ENCODE data around the gene TXNDC16. TPM values are rescaled to one million over a fixed set of nuclear protein-coding genes. Genes with fewer than 3 reads are reported as not detected.

TXNDC16 gene
- total and polyA plus RNA-seq, 5 donors from 2014 or later, result 4.3 to 19.5 (median 5.1) TPM

Other genes with a start within 250 kb of the TXNDC16 start
- gene PTGER2, start 238.2 kb downstream of the TXNDC16 start, total RNA-seq, result 23.1 TPM
- gene PTGER2, start 238.2 kb downstream of the TXNDC16 start, polyA plus RNA-seq, result 100 to 1,000 TPM in 1 of 4 donors, 10 to 100 TPM in 3; 56.7 to 138 (median 84.7) TPM
- 0.22 TPM for gene GPR137C, start 331 bp upstream of the TXNDC16 start, total RNA-seq
- under 1 TPM in 1 of 4 donors, not detected in 3; 0.06 TPM for gene GPR137C, start 331 bp upstream of the TXNDC16 start, polyA plus RNA-seq
- 72.9 TPM for gene ERO1A, start 143.1 kb upstream of the TXNDC16 start, total RNA-seq
- gene ERO1A, start 143.1 kb upstream of the TXNDC16 start, polyA plus RNA-seq, result 10 to 100 TPM; 48.3 to 71.5 (median 63.4) TPM
- gene PSMC6, start 154.7 kb upstream of the TXNDC16 start, total RNA-seq, result 110 TPM
- 10 to 100 TPM; 69.7 to 83.0 (median 75.7) TPM for gene PSMC6, start 154.7 kb upstream of the TXNDC16 start, polyA plus RNA-seq
- 34.0 TPM for gene STYX, start 177.7 kb upstream of the TXNDC16 start, total RNA-seq
- gene STYX, start 177.7 kb upstream of the TXNDC16 start, polyA plus RNA-seq, result 10 to 100 TPM; 33.0 to 45.2 (median 38.0) TPM
- 7.9 TPM for gene GNPNAT1, start 239.1 kb upstream of the TXNDC16 start, total RNA-seq
- 10 to 100 TPM; 13.7 to 14.2 (median 13.9) TPM for gene GNPNAT1, start 239.1 kb upstream of the TXNDC16 start, polyA plus RNA-seq

All from CD4-positive, CD25-positive, alpha-beta regulatory T cell (primary cell).